ENCODE data around the gene WDR86. TPM values are rescaled to one million over a fixed set of nuclear protein-coding genes. Genes with fewer than 3 reads are reported as not detected.

Gene WDR86
- total RNA-seq, 1 experiment from 2014 or later, result 24.4 TPM

- TF ChIP-seq FOXJ3 (CRISPR knock-in tag; IDR thresholded peaks at IDR 0.05; ENCODE audit: borderline replicate concordance) (no peak), OVOL2 (CRISPR knock-in tag; IDR thresholded peaks at IDR 0.05; ENCODE audit: borderline replicate concordance) (no peak), NR1H2 (CRISPR knock-in tag; IDR thresholded peaks at IDR 0.05) (no peak)
Measured at GRCh38 chr7:151452680-151453325, 43.0 kb upstream of the WDR86 start (continued).

- peaks cover under 1% of the 10 kb centered on the region; the same call in 1 of the 2 replicates for H3K9me3 Mint-ChIP-seq
- peaks cover 47% of the 10 kb centered on the region for H3K4me1 Mint-ChIP-seq
- POLR2A ChIA-PET, result interaction anchor here (0.5 to 0.6 kb wide), 2 partner anchors 13 to 1127 kb away, joined by 3 read pairs; no protein-coding TSS in a partner anchor
- no peak overlapping the region; the same call in 1 of the 2 replicates for H3K27ac Mint-ChIP-seq
- CTCF ChIA-PET, result interaction anchor here (0.6 to 2.7 kb wide), 4 partner anchors 8 to 220 kb away, joined by 3 to 7 read pairs (median 4); no protein-coding TSS in a partner anchor
- peaks cover 9% of the 10 kb centered on the region for H3K27me3 Mint-ChIP-seq (ENCODE audit: low read depth)
- H3K4me3 Mint-ChIP-seq, result no peak overlapping the region
- ATAC-seq, result no peak
- DNase-seq (ENCODE audit: low spot score), result no peak
- no peaks in the 10 kb centered on the region; the same call in 1 of the 2 replicates for H3K36me3 Mint-ChIP-seq
- TF ChIP-seq MLX (CRISPR knock-in tag; IDR thresholded peaks at IDR 0.05) (no peak), ZBTB43 (CRISPR knock-in tag; IDR thresholded peaks at IDR 0.05) (no peak), CREM (CRISPR knock-in tag; IDR thresholded peaks at IDR 0.05) (no peak)
Measured at GRCh38 chr7:151451626-151452571, 42.1 kb upstream of the WDR86 start.

- Mint-ChIP-seq H3K27me3 (ENCODE audit: low read depth) (peaks cover 15% of the 10 kb centered on the region), H3K9me3 (no peaks in the 10 kb centered on the region), H3K27ac (no peak overlapping the region), H3K4me1 (peaks cover 40% of the 10 kb centered on the region), H3K36me3 (no peaks in the 10 kb centered on the region), H3K4me3 (no peak overlapping the region)
- ATAC-seq (no peak), DNase-seq (ENCODE audit: low spot score) (no peak)
- POLR2A ChIA-PET, result interaction anchor here (0.5 kb wide), 1 partner anchor 1128 kb away, joined by 3 read pairs; no protein-coding TSS in a partner anchor
- TF ChIP-seq E2F4 (CRISPR knock-in tag; IDR thresholded peaks at IDR 0.05; ENCODE audit: borderline replicate concordance, low read depth) (no peak), ETV6 (CRISPR knock-in tag; IDR thresholded peaks at IDR 0.05) (no peak), AFF4 (CRISPR knock-in tag; IDR thresholded peaks at IDR 0.05; ENCODE audit: borderline replicate concordance) (no peak)
- CTCF ChIA-PET, result interaction anchor here (0.7 to 0.8 kb wide), 2 partner anchors 20 to 80 kb away, joined by 3 read pairs; no protein-coding TSS in a partner anchor
Measured at GRCh38 chr7:151451156-151451555, 41.3 kb upstream of the WDR86 start.

- Mint-ChIP-seq H3K9me3 (no peaks in the 10 kb centered on the region), H3K4me1 (peaks cover 28% of the 10 kb centered on the region), H3K36me3 (no peaks in the 10 kb centered on the region), H3K4me3 (no peak overlapping the region), H3K27me3 (ENCODE audit: low read depth) (peaks cover 15% of the 10 kb centered on the region), H3K27ac (no peak overlapping the region)
- CTCF ChIA-PET, result interaction anchor here (0.8 to 3.9 kb wide), 10 partner anchors 10 to 122 kb away, joined by 3 to 46 read pairs (median 9); partner anchors contain the start of genes CRYGN, RHEB and WDR86
- POLR2A ChIA-PET, result no interaction called here
- no peak for ATAC-seq
- DNase-seq (ENCODE audit: low spot score), result no peak
- TF ChIP-seq FOXP4 (CRISPR knock-in tag; IDR thresholded peaks at IDR 0.05), result no peak
- no peak for TF ChIP-seq ZNF263 (CRISPR knock-in tag; IDR thresholded peaks at IDR 0.05; ENCODE audit: low read depth)
- no peak for TF ChIP-seq USF2 (CRISPR knock-in tag; IDR thresholded peaks at IDR 0.05)
- TF ChIP-seq ZNF512 (CRISPR knock-in tag; IDR thresholded peaks at IDR 0.05; ENCODE audit: borderline replicate concordance), result no peak
- TF ChIP-seq SMAD4 (CRISPR knock-in tag; IDR thresholded peaks at IDR 0.05), result no peak
Measured at GRCh38 chr7:151449990-151450389, 40.2 kb upstream of the WDR86 start.
